Progenitor cell of endocrine pancreas (in vitro differentiated cells): ENCODE data around the gene AMH. TPM values are rescaled to one million over a fixed set of nuclear protein-coding genes. Genes with fewer than 3 reads are reported as not detected.

Experiments used
- DNase-seq: peaks from one replicate; pipeline ENCODE4 v3.0.0; 2021; ENCODE audit warnings: low spot score; ENCODE audit not compliant: unreplicated experiment
- H3K27ac Mint-ChIP-seq: 2 replicates; pipeline ENCODE4 v1.8.0; 2021; ENCODE audit warnings: mild to moderate bottlenecking, moderate library complexity, mixed read lengths
- H3K27me3 Mint-ChIP-seq: 2 replicates; pipeline ENCODE4 v1.8.0; 2021; ENCODE audit warnings: mixed read lengths
- H3K36me3 Mint-ChIP-seq: 2 replicates; pipeline ENCODE4 v1.8.0; 2022; ENCODE audit warnings: mixed read lengths; ENCODE audit not compliant: insufficient read depth
- H3K4me1 Mint-ChIP-seq: 2 replicates; pipeline ENCODE4 v1.8.0; 2021; ENCODE audit warnings: low read depth, mixed read lengths
- H3K4me3 Mint-ChIP-seq: 2 replicates; pipeline ENCODE4 v1.8.0; 2021; ENCODE audit warnings: low read depth, mild to moderate bottlenecking, moderate library complexity, mixed read lengths
- H3K9me3 Mint-ChIP-seq: 2 replicates; pipeline ENCODE4 v1.8.0; 2021; ENCODE audit warnings: low read depth, mixed read lengths
- CTCF ChIP-seq: fragments of 200-600 bp; sonication (generic); IDR thresholded peaks from one replicate; pipeline ENCODE4 v1.5.0; 2021; ENCODE audit warnings: antibody characterized with exemption, mild to moderate bottlenecking; ENCODE audit not compliant: unreplicated experiment
- total RNA-seq: library from RNA; stranded (reverse); gene quantifications from 2 replicates; pipeline ENCODE4 v1.2.1, GENCODE V29; 2021

AMH gene
- total RNA-seq, 1 donor from 2014 or later = 58.4 TPM

GRCh38 chr19:2289714-2290435, 40.8 kb downstream of the AMH start:
- H3K36me3 Mint-ChIP-seq = no peaks in the 10 kb centered on the region
- no peak overlapping the region for H3K4me3 Mint-ChIP-seq
- H3K27ac Mint-ChIP-seq = no peak overlapping the region
- DNase-seq = no peak
- no peak for TF ChIP-seq CTCF
- peaks cover 70% of the 10 kb centered on the region for H3K27me3 Mint-ChIP-seq
- peaks cover 3% of the 10 kb centered on the region for H3K4me1 Mint-ChIP-seq
- H3K9me3 Mint-ChIP-seq = no peaks in the 10 kb centered on the region

- Mint-ChIP-seq H3K9me3 (no peaks in the 10 kb centered on the region), H3K27ac (no peak overlapping the region), H3K4me3 (no peak overlapping the region), H3K4me1 (peaks cover 3% of the 10 kb centered on the region), H3K36me3 (no peaks in the 10 kb centered on the region), H3K27me3 (peaks cover 73% of the 10 kb centered on the region)
- no peak for TF ChIP-seq CTCF
- no peak for DNase-seq
Observed at GRCh38 chr19:2290441-2291184, 41.5 kb downstream of the AMH start.

GRCh38 chr19:2291185-2291751, 42.1 kb downstream of the AMH start:
- Mint-ChIP-seq H3K36me3 (no peaks in the 10 kb centered on the region), H3K27me3 (peaks cover 73% of the 10 kb centered on the region), H3K4me1 (peaks cover 3% of the 10 kb centered on the region), H3K27ac (no peak overlapping the region), H3K9me3 (no peaks in the 10 kb centered on the region), H3K4me3 (no peak overlapping the region)
- TF ChIP-seq CTCF = peak; percentile 40
- DNase-seq = peak; percentile 62

GRCh38 chr19:2294687-2295335, 45.7 kb downstream of the AMH start:
- no peak for TF ChIP-seq CTCF
- no peak overlapping the region for H3K4me3 Mint-ChIP-seq
- no peak for DNase-seq
- H3K36me3 Mint-ChIP-seq = no peaks in the 10 kb centered on the region
- H3K9me3 Mint-ChIP-seq = no peaks in the 10 kb centered on the region
- H3K27me3 Mint-ChIP-seq = peaks cover 41% of the 10 kb centered on the region
- H3K4me1 Mint-ChIP-seq = peaks cover 1% of the 10 kb centered on the region
- H3K27ac Mint-ChIP-seq = no peak overlapping the region

GRCh38 chr19:2296141-2296540, 47.0 kb downstream of the AMH start:
- no peak overlapping the region for H3K27ac Mint-ChIP-seq
- no peak for TF ChIP-seq CTCF
- no peak for DNase-seq
- no peak overlapping the region for H3K4me3 Mint-ChIP-seq
- no peaks in the 10 kb centered on the region for H3K4me1 Mint-ChIP-seq
- H3K36me3 Mint-ChIP-seq = no peaks in the 10 kb centered on the region
- no peaks in the 10 kb centered on the region for H3K9me3 Mint-ChIP-seq
- peaks cover 38% of the 10 kb centered on the region for H3K27me3 Mint-ChIP-seq
